Measurements from ENCODE around the gene PGS1. TPM values are rescaled to one million over a fixed set of nuclear protein-coding genes. Genes with fewer than 3 reads are reported as not detected.
A peak's percentile ranks its signal among the peaks of the same experiment; 100 is the strongest.

The PGS1 gene
- total RNA-seq, 2 experiments from 2014 or later, result 59.6 to 61.3 TPM

DNA sequence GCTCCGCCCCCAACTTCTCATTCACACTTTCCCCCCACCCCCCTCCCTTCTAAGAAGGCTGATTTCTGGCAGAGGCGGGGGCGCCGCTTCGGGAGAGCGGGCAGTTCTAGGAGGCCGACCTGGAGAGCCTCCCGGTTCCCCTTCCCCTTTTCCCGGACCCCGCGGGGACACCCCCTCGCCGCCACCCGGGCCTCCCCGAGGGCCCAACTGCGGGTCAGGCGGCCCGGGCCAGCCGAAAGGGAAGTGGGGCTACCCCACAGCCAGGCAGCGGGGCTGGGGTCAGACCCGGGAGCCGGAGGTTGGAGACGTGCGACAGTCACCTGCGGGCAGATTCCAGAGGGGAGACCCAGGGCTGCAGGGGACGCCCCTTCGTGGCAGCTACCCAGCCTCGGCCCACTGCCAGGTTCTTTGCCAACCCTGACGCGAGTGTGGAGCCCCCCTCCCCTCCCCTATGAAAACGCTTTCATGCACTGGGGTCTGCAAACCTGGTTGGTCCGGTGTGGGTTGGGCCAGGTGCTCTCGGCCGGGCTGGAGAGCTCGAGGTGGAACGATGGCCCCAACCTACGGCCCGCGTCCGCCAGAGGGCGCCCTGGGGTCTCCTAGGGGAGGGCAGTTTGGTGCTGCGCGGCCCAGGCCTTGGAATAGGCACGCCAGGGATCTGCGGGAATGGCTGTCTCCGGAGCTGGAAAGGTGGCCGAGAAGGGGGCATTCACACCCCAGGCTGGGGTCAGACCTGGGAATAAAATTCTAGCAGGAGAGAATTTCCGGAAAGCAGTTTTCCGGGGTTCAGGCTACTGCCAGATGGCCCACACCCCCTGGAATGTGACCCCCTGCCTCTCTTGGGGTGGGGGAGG is 17.9 kb upstream of the PGS1 start:
- peak; percentile 87 for DNase-seq (ENCODE audit: low spot score)
- H3K79me2 ChIP-seq (ENCODE audit: insufficient read depth, low read depth, low read length), result no peaks in the 10 kb centered on the region
- no peak for TF ChIP-seq EZH2phosphoT487 (IDR thresholded peaks at IDR 0.05; ENCODE audit: borderline replicate concordance, low read depth, low read length)
- TF ChIP-seq, protein P1, sequence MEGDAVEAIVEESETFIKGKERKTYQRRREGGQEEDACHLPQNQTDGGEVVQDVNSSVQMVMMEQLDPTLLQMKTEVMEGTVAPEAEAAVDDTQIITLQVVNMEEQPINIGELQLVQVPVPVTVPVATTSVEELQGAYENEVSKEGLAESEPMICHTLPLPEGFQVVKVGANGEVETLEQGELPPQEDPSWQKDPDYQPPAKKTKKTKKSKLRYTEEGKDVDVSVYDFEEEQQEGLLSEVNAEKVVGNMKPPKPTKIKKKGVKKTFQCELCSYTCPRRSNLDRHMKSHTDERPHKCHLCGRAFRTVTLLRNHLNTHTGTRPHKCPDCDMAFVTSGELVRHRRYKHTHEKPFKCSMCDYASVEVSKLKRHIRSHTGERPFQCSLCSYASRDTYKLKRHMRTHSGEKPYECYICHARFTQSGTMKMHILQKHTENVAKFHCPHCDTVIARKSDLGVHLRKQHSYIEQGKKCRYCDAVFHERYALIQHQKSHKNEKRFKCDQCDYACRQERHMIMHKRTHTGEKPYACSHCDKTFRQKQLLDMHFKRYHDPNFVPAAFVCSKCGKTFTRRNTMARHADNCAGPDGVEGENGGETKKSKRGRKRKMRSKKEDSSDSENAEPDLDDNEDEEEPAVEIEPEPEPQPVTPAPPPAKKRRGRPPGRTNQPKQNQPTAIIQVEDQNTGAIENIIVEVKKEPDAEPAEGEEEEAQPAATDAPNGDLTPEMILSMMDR (conservative IDR thresholded peaks at IDR 0.05; ENCODE audit: low read length), result peak; percentile 99
- no peaks in the 10 kb centered on the region for H3K36me3 ChIP-seq (ENCODE audit: insufficient read depth, low read length)
- ChIA-PET POLR2A (no interaction called here), CTCF (ENCODE audit: unreplicated experiment) (interaction anchor here (0.6 kb wide), 1 partner anchor 21 kb away, joined by 3 read pairs; no protein-coding TSS in a partner anchor)
- H3K4me2 ChIP-seq (ENCODE audit: low read length), result peak overlapping the region; percentile 48
- BruUV-seq (replicated peaks), result no TSS peak
- H3K9me3 ChIP-seq (ENCODE audit: low read length), result no peaks in the 10 kb centered on the region
- H3K4me3 ChIP-seq (ENCODE audit: low read depth, low read length, poor library complexity, severe bottlenecking), result no peak overlapping the region
- intact Hi-C loops (cut with micrococcal nuclease; ENCODE audit: unreplicated experiment), result loop anchor here (1.0 to 10.0 kb wide), 2 partner anchors 62 to 344 kb away; no protein-coding TSS in a partner anchor
- peaks cover 24% of the 10 kb centered on the region for H3K4me1 ChIP-seq (ENCODE audit: insufficient read depth, low read length, poor library complexity, severe bottlenecking)
- no peaks in the 10 kb centered on the region for H4K20me1 ChIP-seq (ENCODE audit: insufficient read depth, low read length)
- H2AFZ ChIP-seq (ENCODE audit: low read length), result no peak overlapping the region
- H3K27ac ChIP-seq (ENCODE audit: low read depth, low read length, poor library complexity, severe bottlenecking), result no peak overlapping the region
- no peaks in the 10 kb centered on the region for H3K9me2 ChIP-seq (ENCODE audit: insufficient read depth, low read length)

DNA sequence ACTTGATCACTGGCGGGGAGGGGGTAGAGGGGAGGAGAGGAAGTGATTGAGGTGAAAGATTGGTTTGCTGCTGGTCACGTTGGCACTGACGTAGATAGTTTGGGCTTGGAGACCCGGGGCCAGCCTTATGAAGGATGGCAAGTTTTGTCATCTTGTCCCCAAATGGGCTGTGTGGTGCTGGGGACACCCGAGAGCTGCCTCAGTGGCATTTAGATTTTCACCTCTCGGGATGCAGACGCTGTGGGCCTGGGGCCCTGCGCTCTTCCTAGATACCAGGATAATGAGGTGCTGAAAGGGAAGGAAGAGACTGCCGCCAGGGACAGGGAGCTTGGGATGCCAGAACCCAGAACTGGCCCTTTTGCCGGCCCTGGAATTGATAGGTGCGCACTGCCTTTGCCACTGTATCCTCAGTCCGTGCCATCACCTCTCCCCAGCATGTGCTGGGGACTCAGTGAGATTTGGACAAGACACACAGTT is 17.2 kb upstream of the PGS1 start:
- no peak for DNase-seq (ENCODE audit: low spot score)
- TF ChIP-seq, protein P1 (conservative IDR thresholded peaks at IDR 0.05; ENCODE audit: low read length), result no peak
- TF ChIP-seq EZH2phosphoT487 (IDR thresholded peaks at IDR 0.05; ENCODE audit: borderline replicate concordance, low read depth, low read length), result no peak
- no peak overlapping the region for H3K4me2 ChIP-seq (ENCODE audit: low read length)
- H3K9me2 ChIP-seq (ENCODE audit: insufficient read depth, low read length), result no peaks in the 10 kb centered on the region
- H2AFZ ChIP-seq (ENCODE audit: low read length), result no peak overlapping the region
- no TSS peak for BruUV-seq (replicated peaks)
- ChIA-PET CTCF (ENCODE audit: unreplicated experiment) (interaction anchor here (0.6 kb wide), 1 partner anchor 22 kb away, joined by 3 read pairs; no protein-coding TSS in a partner anchor), POLR2A (no interaction called here)
- no peaks in the 10 kb centered on the region for H3K79me2 ChIP-seq (ENCODE audit: insufficient read depth, low read depth, low read length)
- no peaks in the 10 kb centered on the region for H4K20me1 ChIP-seq (ENCODE audit: insufficient read depth, low read length)
- no peak overlapping the region for H3K27ac ChIP-seq (ENCODE audit: low read depth, low read length, poor library complexity, severe bottlenecking)
- H3K36me3 ChIP-seq (ENCODE audit: insufficient read depth, low read length), result no peaks in the 10 kb centered on the region
- no peaks in the 10 kb centered on the region for H3K9me3 ChIP-seq (ENCODE audit: low read length)
- peaks cover 17% of the 10 kb centered on the region for H3K4me1 ChIP-seq (ENCODE audit: insufficient read depth, low read length, poor library complexity, severe bottlenecking)
- intact Hi-C loops (cut with micrococcal nuclease; ENCODE audit: unreplicated experiment), result loop anchor here (10.0 kb wide), 1 partner anchor 344 kb away; no protein-coding TSS in a partner anchor
- H3K4me3 ChIP-seq (ENCODE audit: low read depth, low read length, poor library complexity, severe bottlenecking), result no peak overlapping the region
